SK-N-SH (cell line): Measurements from ENCODE around the gene COG8.

Source experiments
- RCOR1 ChIP-seq: fragments of 150-350 bp; IDR thresholded peaks from 2 replicates; pipeline ENCODE4 v1.6.1; 2017; ENCODE audit warnings: antibody characterized with exemption, low read length
- REST ChIP-seq: IDR thresholded peaks from 2 replicates; pipeline ENCODE4 v1.6.1; 2012; ENCODE audit warnings: mild to moderate bottlenecking, low read depth, low read length, moderate library complexity
- RXRA ChIP-seq: IDR thresholded peaks from 2 replicates; pipeline ENCODE4 v1.4.0; 2012; ENCODE audit warnings: low read depth, mild to moderate bottlenecking, borderline replicate concordance
- SIN3A ChIP-seq: IDR thresholded peaks from 2 replicates; pipeline ENCODE4 v1.6.1; 2012; ENCODE audit warnings: low read depth, mild to moderate bottlenecking, low read length, moderate library complexity, borderline replicate concordance
- TAF1 ChIP-seq: IDR thresholded peaks from 2 replicates; pipeline ENCODE4 v1.6.1; 2012; ENCODE audit warnings: low read depth, mild to moderate bottlenecking, low read length, moderate library complexity, borderline replicate concordance
- TF ChIP-seq, protein P1 (sequence below): fragments of 200-600 bp; sonication (generic); IDR thresholded peaks from 2 replicates; pipeline ENCODE4 v1.6.1; 2017; ENCODE audit warnings: antibody characterized with exemption, mild to moderate bottlenecking, moderate library complexity

GRCh38 chr16:69338557-69339288 lies 641 bp downstream of the COG8 start:
- TF ChIP-seq, protein P1, sequence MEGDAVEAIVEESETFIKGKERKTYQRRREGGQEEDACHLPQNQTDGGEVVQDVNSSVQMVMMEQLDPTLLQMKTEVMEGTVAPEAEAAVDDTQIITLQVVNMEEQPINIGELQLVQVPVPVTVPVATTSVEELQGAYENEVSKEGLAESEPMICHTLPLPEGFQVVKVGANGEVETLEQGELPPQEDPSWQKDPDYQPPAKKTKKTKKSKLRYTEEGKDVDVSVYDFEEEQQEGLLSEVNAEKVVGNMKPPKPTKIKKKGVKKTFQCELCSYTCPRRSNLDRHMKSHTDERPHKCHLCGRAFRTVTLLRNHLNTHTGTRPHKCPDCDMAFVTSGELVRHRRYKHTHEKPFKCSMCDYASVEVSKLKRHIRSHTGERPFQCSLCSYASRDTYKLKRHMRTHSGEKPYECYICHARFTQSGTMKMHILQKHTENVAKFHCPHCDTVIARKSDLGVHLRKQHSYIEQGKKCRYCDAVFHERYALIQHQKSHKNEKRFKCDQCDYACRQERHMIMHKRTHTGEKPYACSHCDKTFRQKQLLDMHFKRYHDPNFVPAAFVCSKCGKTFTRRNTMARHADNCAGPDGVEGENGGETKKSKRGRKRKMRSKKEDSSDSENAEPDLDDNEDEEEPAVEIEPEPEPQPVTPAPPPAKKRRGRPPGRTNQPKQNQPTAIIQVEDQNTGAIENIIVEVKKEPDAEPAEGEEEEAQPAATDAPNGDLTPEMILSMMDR = no peak
- no peak for TF ChIP-seq TAF1
- no peak for TF ChIP-seq RXRA
- TF ChIP-seq RCOR1 = no peak
- TF ChIP-seq REST = no peak
- TF ChIP-seq SIN3A = no peak
